ENCODE results near the gene LRRC25.

DNA sequence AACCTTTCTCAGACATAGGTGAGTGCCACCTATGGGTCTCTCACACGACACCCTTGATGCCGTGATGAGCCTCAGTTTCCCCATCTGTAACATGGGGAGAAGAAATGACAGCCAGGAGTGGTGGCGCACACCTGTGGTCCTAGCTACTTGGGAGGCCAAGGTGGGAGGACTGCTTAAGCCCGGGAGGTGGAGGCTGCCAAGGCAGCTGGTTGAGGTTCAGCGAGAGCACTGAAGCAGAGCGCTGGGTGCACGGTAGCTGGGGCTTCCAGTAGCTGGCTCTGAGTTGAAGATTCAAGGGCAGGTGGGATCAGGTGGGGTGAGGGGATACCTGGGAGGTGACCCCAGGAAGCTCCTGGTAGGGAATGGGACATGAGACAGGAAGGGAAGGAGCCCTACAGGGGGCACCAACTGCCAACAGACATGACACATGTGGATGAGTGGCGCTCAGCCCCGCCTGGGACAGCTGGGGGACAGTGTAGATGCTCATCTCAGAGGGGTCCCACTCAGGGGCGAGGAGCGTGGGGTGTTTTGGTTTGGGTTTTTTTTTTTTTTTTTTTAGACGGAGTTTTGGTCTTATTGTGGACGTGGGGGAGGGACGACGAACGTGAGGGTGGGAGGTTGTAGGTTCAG is 15.3 kb upstream of the LRRC25 start:
- TF ChIP-seq RAD21 (IDR thresholded peaks at IDR 0.05; ENCODE audit: insufficient read depth, low read depth, low read length), result no peak
- TF ChIP-seq, protein P1, sequence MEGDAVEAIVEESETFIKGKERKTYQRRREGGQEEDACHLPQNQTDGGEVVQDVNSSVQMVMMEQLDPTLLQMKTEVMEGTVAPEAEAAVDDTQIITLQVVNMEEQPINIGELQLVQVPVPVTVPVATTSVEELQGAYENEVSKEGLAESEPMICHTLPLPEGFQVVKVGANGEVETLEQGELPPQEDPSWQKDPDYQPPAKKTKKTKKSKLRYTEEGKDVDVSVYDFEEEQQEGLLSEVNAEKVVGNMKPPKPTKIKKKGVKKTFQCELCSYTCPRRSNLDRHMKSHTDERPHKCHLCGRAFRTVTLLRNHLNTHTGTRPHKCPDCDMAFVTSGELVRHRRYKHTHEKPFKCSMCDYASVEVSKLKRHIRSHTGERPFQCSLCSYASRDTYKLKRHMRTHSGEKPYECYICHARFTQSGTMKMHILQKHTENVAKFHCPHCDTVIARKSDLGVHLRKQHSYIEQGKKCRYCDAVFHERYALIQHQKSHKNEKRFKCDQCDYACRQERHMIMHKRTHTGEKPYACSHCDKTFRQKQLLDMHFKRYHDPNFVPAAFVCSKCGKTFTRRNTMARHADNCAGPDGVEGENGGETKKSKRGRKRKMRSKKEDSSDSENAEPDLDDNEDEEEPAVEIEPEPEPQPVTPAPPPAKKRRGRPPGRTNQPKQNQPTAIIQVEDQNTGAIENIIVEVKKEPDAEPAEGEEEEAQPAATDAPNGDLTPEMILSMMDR (IDR thresholded peaks at IDR 0.05 in 2 of 3, conservative IDR thresholded peaks at IDR 0.05 in 1 of 3; ENCODE audit: control insufficient read depth in 2 of 3, extremely low read depth in 1 of 3, insufficient read depth in 1 of 3, low read depth in 3 of 3, low read length in 3 of 3), result no peak
- no peak for TF ChIP-seq EZH2 (IDR thresholded peaks at IDR 0.05; ENCODE audit: borderline replicate concordance, control insufficient read depth, low read depth, low read length)
- TF ChIP-seq, protein P2, sequence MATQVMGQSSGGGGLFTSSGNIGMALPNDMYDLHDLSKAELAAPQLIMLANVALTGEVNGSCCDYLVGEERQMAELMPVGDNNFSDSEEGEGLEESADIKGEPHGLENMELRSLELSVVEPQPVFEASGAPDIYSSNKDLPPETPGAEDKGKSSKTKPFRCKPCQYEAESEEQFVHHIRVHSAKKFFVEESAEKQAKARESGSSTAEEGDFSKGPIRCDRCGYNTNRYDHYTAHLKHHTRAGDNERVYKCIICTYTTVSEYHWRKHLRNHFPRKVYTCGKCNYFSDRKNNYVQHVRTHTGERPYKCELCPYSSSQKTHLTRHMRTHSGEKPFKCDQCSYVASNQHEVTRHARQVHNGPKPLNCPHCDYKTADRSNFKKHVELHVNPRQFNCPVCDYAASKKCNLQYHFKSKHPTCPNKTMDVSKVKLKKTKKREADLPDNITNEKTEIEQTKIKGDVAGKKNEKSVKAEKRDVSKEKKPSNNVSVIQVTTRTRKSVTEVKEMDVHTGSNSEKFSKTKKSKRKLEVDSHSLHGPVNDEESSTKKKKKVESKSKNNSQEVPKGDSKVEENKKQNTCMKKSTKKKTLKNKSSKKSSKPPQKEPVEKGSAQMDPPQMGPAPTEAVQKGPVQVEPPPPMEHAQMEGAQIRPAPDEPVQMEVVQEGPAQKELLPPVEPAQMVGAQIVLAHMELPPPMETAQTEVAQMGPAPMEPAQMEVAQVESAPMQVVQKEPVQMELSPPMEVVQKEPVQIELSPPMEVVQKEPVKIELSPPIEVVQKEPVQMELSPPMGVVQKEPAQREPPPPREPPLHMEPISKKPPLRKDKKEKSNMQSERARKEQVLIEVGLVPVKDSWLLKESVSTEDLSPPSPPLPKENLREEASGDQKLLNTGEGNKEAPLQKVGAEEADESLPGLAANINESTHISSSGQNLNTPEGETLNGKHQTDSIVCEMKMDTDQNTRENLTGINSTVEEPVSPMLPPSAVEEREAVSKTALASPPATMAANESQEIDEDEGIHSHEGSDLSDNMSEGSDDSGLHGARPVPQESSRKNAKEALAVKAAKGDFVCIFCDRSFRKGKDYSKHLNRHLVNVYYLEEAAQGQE (IDR thresholded peaks at IDR 0.05; ENCODE audit: low read depth, low read length), result no peak
- TF ChIP-seq NRF1 (conservative IDR thresholded peaks at IDR 0.05; ENCODE audit: low read depth, low read length), result no peak
- no peak for TF ChIP-seq JUND (IDR thresholded peaks at IDR 0.05; ENCODE audit: low read depth, low read length)
- no peak for TF ChIP-seq ZBTB11 (CRISPR knock-in tag; IDR thresholded peaks at IDR 0.05)
- no peak for TF ChIP-seq TAF1 (IDR thresholded peaks at IDR 0.05; ENCODE audit: borderline replicate concordance, low read depth, low read length)
- TF ChIP-seq FOXM1 (IDR thresholded peaks at IDR 0.05; ENCODE audit: low read depth, low read length), result no peak
- no peak for TF ChIP-seq SMARCA5 (IDR thresholded peaks at IDR 0.05)
- TF ChIP-seq MYB (IDR thresholded peaks at IDR 0.05; ENCODE audit: borderline replicate concordance, low read depth, low read length), result no peak
